HEK293 (cell line): Measurements from ENCODE around the gene DBI.

Experiments used
- SCRT2 ChIP-seq: fragments of 450-650 bp; formaldehyde crosslinking; IDR thresholded peaks from 2 replicates; pipeline ENCODE4 v1.5.1; 2016; ENCODE audit warnings: missing biosample characterization, missing genetic modification characterization
- ZNF292 ChIP-seq: fragments of 450-650 bp; formaldehyde crosslinking; IDR thresholded peaks from 2 replicates; pipeline ENCODE4 v1.5.1; 2016; ENCODE audit warnings: low read depth, missing biosample characterization, missing genetic modification characterization, borderline replicate concordance
- ZNF585B ChIP-seq: fragments of 450-650 bp; formaldehyde crosslinking; IDR thresholded peaks from 2 replicates; pipeline ENCODE4 v1.5.1; 2016; ENCODE audit warnings: missing biosample characterization, missing genetic modification characterization
- ZNF660 ChIP-seq: fragments of 450-650 bp; IDR thresholded peaks from 2 replicates; pipeline ENCODE4 v1.5.1; 2018; ENCODE audit warnings: missing biosample characterization, mild to moderate bottlenecking, missing genetic modification characterization
- TF ChIP-seq, protein P1 (sequence below): fragments of 450-650 bp; formaldehyde crosslinking; IDR thresholded peaks from 2 replicates; pipeline ENCODE4 v1.5.1; 2016; ENCODE audit warnings: missing biosample characterization, missing genetic modification characterization
- TF ChIP-seq, protein P2 (sequence below): IDR thresholded peaks from 2 replicates; pipeline ENCODE4 v1.6.1; 2011; ENCODE audit warnings: mild to moderate bottlenecking, low read depth, low read length, borderline replicate concordance

DNA sequence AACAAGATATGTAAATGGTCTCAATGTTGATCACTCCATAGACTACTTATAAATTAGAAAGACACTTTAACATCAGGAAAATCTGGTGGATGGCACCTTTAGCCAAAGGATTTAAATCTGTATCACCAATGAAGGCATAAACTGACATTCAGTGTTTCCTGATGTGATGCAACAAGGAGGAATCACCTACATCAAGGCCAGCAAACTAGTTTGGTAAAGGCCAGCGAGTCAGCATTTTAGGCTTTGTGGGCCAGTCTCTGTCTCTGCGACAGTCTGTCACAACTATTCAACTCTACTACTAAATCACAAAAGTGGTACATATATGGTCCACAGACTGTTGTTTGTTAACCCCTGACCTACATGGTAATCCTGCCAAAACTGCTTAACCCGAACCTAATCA lies 33.4 kb upstream of the DBI start:
- no peak for TF ChIP-seq SCRT2 (tag by site-specific recombination)
- TF ChIP-seq ZNF292 (tag by site-specific recombination) = no peak
- TF ChIP-seq ZNF660 (tag by site-specific recombination) = no peak
- TF ChIP-seq, protein P1, sequence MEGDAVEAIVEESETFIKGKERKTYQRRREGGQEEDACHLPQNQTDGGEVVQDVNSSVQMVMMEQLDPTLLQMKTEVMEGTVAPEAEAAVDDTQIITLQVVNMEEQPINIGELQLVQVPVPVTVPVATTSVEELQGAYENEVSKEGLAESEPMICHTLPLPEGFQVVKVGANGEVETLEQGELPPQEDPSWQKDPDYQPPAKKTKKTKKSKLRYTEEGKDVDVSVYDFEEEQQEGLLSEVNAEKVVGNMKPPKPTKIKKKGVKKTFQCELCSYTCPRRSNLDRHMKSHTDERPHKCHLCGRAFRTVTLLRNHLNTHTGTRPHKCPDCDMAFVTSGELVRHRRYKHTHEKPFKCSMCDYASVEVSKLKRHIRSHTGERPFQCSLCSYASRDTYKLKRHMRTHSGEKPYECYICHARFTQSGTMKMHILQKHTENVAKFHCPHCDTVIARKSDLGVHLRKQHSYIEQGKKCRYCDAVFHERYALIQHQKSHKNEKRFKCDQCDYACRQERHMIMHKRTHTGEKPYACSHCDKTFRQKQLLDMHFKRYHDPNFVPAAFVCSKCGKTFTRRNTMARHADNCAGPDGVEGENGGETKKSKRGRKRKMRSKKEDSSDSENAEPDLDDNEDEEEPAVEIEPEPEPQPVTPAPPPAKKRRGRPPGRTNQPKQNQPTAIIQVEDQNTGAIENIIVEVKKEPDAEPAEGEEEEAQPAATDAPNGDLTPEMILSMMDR (tag by site-specific recombination) = no peak
- no peak for TF ChIP-seq ZNF585B (tag by site-specific recombination)
- TF ChIP-seq, protein P2, sequence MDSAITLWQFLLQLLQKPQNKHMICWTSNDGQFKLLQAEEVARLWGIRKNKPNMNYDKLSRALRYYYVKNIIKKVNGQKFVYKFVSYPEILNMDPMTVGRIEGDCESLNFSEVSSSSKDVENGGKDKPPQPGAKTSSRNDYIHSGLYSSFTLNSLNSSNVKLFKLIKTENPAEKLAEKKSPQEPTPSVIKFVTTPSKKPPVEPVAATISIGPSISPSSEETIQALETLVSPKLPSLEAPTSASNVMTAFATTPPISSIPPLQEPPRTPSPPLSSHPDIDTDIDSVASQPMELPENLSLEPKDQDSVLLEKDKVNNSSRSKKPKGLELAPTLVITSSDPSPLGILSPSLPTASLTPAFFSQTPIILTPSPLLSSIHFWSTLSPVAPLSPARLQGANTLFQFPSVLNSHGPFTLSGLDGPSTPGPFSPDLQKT = no peak
